GM12864 (cell line): Measurements from ENCODE around the gene CTNNA2.
"Not testable (repeated sequence)": the region's sequence is repeated elsewhere in the genome, so short reads cannot be mapped to it uniquely, and the experiment has no call there.

ENCODE experiments used
- DNase-seq: peaks from one replicate; pipeline ENCODE4 v3.0.0-alpha.2; 2011; ENCODE audit warnings: low read depth
- H3K4me3 ChIP-seq: 2 replicates; pipeline ENCODE4 v1.5.1; 2011; ENCODE audit warnings: mild to moderate bottlenecking, low read depth, low read length, control low read depth
- TF ChIP-seq, protein P1 (sequence below): IDR thresholded peaks from 2 replicates; pipeline ENCODE4 v1.5.1; 2011; ENCODE audit warnings: low read depth, mild to moderate bottlenecking, moderate library complexity, low read length, control low read depth, inconsistent platforms; ENCODE audit errors: missing control alignments

The CTNNA2 gene

DNA sequence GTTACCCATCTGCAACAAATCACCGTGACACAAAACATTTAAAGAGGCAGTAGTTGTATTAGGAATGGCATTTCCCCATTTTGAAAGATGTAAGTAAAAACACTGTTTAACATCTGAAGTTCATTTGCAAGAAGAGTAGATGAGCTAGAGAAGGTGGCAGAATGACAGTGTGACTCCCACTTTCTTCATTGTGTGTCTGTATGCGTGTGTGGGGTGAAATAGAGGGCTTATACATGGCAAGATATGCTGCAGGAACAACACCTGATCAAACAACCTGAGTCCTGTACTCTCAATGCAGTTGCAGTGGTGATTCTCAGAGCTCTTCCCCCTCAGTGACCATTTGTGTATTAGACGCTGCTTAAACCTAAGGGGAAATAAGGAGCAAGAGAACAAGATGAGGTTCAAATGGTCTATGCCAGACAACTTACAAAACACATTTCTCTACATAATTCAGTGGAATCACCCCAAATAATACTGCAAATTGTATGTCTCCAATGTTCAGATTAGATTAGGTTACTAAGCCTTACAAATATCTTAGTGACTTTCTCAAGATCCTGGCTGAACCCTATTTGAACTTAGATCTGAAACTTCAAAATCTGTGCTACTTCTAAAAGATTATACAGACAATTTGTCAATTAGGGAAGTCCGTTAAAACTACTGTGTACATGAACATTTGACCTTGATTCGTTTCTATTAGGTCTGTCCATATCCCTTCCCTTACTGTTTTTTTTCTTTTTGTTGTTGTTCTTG lies 561.6 kb downstream of the CTNNA2 start:
- H3K4me3 ChIP-seq, result no peak overlapping the region
- TF ChIP-seq, protein P1, sequence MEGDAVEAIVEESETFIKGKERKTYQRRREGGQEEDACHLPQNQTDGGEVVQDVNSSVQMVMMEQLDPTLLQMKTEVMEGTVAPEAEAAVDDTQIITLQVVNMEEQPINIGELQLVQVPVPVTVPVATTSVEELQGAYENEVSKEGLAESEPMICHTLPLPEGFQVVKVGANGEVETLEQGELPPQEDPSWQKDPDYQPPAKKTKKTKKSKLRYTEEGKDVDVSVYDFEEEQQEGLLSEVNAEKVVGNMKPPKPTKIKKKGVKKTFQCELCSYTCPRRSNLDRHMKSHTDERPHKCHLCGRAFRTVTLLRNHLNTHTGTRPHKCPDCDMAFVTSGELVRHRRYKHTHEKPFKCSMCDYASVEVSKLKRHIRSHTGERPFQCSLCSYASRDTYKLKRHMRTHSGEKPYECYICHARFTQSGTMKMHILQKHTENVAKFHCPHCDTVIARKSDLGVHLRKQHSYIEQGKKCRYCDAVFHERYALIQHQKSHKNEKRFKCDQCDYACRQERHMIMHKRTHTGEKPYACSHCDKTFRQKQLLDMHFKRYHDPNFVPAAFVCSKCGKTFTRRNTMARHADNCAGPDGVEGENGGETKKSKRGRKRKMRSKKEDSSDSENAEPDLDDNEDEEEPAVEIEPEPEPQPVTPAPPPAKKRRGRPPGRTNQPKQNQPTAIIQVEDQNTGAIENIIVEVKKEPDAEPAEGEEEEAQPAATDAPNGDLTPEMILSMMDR, result no peak
- no peak for DNase-seq

DNA sequence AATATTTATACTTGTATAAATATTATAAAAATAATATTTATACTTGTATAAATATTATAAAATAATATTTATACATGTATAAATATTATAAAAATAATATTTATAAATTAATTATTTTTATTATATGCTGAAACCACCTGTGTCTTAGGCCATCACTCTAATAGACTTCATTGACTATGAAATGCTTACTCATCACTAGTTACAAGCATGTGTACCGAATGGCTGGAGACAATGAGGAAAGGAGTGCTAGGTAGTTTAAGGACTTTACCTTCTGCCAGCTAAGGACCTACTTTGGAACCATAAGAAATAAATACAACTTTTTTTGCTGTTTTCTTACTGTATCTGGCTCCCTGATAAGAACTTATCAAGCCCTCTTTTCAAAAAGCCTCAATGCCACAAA lies 562.9 kb downstream of the CTNNA2 start:
- TF ChIP-seq, protein P1, result no peak
- no peak for DNase-seq
- no peak overlapping the region for H3K4me3 ChIP-seq

DNA sequence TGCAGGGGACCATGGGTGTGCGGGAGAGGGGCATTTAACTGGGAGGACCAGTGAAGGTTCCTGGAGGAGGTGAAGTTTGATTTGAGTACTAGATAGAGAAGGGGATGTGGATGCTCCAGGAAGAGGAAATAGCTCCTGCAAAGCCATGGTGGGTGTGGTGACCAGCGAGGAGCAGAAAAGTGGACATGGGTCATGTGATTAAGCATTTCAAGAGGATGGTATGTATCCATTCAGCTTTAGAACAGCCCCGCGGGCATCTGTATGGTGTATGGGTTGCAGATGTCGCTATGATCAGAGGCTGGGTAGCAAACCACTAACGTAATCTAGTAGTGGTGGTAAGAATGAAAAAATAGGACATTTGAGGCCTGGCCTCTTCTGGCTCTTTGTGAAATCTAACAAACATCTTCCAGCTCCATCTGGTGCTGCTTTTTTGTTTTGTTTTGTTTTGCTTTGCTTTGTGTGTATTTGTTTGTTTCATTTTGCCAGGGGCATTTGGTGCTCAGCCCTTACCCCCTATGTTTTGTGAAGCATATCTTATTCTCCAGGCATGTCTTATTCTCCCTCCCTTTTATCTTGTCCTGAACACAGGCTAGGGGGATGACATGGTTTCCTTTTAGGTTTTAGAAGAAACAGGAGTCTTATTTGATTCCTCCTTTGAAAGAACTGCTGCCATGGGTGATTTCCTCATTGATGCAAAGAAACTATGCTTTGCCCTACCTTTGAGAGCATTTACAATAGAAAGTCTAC lies 565.6 kb downstream of the CTNNA2 start:
- DNase-seq, result no peak
- H3K4me3 ChIP-seq, result no peak overlapping the region
- TF ChIP-seq, protein P1, result no peak

DNA sequence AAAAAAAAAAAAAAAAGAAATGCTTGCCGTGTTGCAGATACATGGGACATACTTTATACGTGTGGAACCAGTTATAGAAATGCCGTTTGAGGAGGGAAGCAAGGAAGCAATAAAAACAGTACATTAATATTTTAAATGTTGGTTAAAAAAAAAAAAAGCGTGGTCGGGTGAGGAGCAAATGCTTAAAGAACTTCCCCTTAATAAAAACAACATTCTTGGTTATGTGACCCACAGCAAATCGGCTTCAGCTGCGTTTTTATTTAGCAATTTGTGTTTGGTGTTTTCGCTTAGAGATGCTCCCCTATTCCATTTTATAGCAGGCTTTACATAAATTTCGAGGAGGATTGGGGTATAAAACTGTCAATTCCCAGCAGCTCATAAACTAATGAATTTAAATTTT lies 568.1 kb downstream of the CTNNA2 start:
- DNase-seq, result no peak
- H3K4me3 ChIP-seq, result no peak overlapping the region
- TF ChIP-seq, protein P1, result no peak

DNA sequence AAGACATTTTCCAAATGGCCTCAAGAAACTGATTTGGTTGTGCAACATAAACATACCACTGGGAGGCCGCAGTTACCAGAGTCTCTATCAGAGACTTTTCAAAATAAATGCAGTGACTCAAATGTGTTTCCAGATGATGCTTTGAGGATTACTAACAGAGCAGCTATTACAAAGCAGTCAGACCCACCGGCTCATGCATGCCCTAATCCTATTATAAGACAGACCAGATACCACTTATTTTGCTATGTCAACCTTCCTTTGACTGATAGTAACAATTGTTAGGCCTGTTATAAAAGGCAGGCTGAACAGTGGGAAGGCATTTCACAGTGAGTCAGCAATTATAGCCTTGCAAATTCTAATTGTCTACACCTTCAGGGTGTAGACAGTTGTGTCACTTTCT lies 574.0 kb downstream of the CTNNA2 start:
- no peak for DNase-seq
- TF ChIP-seq, protein P1, result no peak
- no peak overlapping the region for H3K4me3 ChIP-seq

DNA sequence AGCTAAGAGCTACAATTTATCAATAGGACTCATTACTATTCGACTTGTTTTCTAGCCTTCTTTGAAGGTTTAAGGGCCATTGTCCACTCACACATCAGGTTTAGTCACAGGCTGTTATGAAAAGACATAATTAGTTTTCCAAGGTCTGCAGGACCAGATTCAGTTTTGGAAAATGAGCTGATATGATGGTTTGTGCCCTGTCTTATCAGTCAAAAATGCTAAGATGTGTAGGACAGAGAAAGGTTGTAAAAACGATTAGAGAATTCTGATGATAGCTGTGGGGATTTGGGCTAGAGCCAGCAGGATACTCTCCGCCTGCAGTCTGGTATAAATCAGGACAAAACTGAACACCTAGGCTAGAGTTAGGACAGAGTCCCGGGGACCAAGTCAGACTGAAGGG lies 578.4 kb downstream of the CTNNA2 start:
- DNase-seq, result no peak
- H3K4me3 ChIP-seq, result no peak overlapping the region
- TF ChIP-seq, protein P1, result no peak

DNA sequence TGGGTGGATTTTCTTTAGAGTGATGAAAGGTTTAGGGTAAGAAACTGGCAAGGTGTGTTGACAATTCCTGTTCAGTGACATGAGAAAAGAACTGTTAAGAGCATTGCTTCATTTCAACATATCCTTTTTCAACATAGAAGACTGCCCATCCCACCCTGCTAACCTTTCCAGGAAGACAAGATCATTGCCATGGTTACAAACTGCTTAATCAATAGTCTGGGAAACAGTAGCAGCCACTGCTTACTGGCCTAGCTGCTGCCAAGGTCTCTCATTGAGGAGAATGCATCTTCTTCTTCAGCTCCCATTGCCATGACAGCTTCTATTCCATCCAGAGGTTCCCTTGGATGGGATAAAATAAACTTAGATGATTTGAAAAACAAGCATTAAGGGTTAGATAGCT lies 579.6 kb downstream of the CTNNA2 start:
- no peak for DNase-seq
- no peak overlapping the region for H3K4me3 ChIP-seq
- TF ChIP-seq, protein P1, result no peak

DNA sequence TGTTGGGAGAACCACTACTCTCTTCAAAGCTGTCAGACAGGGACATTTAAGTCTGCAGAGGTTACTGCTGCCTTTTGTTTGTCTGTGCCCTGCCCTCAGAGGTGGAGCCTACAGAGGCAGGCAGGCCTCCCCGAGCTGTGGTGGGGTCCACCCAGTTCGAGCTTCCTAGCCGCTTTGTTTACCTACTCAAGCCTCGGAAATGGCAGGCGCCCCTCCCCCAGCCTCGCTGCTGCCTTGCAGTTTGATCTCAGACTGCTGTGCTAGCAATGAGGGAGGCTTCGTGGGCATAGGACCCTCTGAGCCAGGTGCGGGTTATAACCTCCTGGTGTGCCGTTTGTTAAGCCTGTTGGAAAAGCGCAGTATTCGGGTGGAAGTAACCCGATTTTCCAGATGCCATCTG lies 585.7 kb downstream of the CTNNA2 start:
- not testable (repeated sequence) for DNase-seq

More for the DNA sequence above, 585.7 kb downstream of the CTNNA2 start:
- H3K4me3 ChIP-seq, result not testable (repeated sequence)
